ENCODE measurements around the gene SPPL2B.

GRCh38 chr19:2345076-2345475 lies 16.6 kb downstream of the SPPL2B start:
- no peak for TF ChIP-seq CTCF (IDR thresholded peaks at IDR 0.05)
- no peak for TF ChIP-seq POLR2A (IDR thresholded peaks at IDR 0.05)

All from Peyer's patch (tissue), 4 donors.